GM23248 (cell line): ENCODE results near the gene FADS6. TPM values are rescaled to one million over a fixed set of nuclear protein-coding genes. Genes with fewer than 3 reads are reported as not detected.

Experiments
- DNase-seq: peaks from one replicate; pipeline ENCODE4 v3.0.0-alpha.2; 2015
- H2AFZ ChIP-seq: fragments of 200-600 bp; sonication (generic); 2 replicates; pipeline ENCODE4 v1.6.1; 2016; ENCODE audit warnings: antibody characterized with exemption
- H3F3A ChIP-seq: fragments of 200-600 bp; sonication (generic); 2 replicates; pipeline ENCODE4 v1.6.1; 2016; ENCODE audit warnings: mild to moderate bottlenecking, antibody characterized with exemption, mixed run types; ENCODE audit not compliant: insufficient read depth
- H3K27ac ChIP-seq: fragments of 200-600 bp; sonication (generic); 2 replicates; pipeline ENCODE4 v1.5.1; 2016; ENCODE audit warnings: mild to moderate bottlenecking
- H3K27me3 ChIP-seq: fragments of 200-600 bp; sonication (generic); replicated peaks from 2 replicates; pipeline ENCODE4 v1.6.1; 2016; ENCODE audit warnings: mild to moderate bottlenecking; ENCODE audit not compliant: insufficient read depth
- H3K36me3 ChIP-seq: fragments of 200-600 bp; sonication (generic); 2 replicates; pipeline ENCODE4 v1.6.1; 2016; ENCODE audit warnings: low read depth, mild to moderate bottlenecking
- H3K4me1 ChIP-seq: fragments of 200-600 bp; sonication (generic); 2 replicates; pipeline ENCODE4 v1.6.1; 2016; ENCODE audit warnings: mild to moderate bottlenecking; ENCODE audit not compliant: insufficient read depth
- H3K4me2 ChIP-seq: fragments of 200-600 bp; sonication (generic); one replicate; pipeline ENCODE4 v1.6.1; 2016; ENCODE audit warnings: mild to moderate bottlenecking; ENCODE audit not compliant: unreplicated experiment
- H3K4me3 ChIP-seq: fragments of 200-600 bp; sonication (generic); 2 replicates; pipeline ENCODE4 v1.5.1; 2016; ENCODE audit warnings: mild to moderate bottlenecking
- H3K79me2 ChIP-seq: fragments of 200-600 bp; sonication (generic); 2 replicates; pipeline ENCODE4 v1.6.1; 2016; ENCODE audit warnings: mild to moderate bottlenecking; ENCODE audit not compliant: insufficient read depth
- H3K9ac ChIP-seq: fragments of 200-600 bp; sonication (generic); 2 replicates; pipeline ENCODE4 v1.6.1; 2016; ENCODE audit warnings: mild to moderate bottlenecking
- H3K9me2 ChIP-seq: fragments of 200-600 bp; sonication (generic); 2 replicates; pipeline ENCODE4 v1.6.1; 2016; ENCODE audit warnings: mixed run types, mild to moderate bottlenecking, moderate library complexity; ENCODE audit not compliant: insufficient read depth
- H3K9me3 ChIP-seq: fragments of 200-600 bp; sonication (generic); one replicate; pipeline ENCODE4 v1.6.1; 2017; ENCODE audit warnings: low read depth
- H4K20me1 ChIP-seq: fragments of 200-600 bp; sonication (generic); 2 replicates; pipeline ENCODE4 v1.6.0; 2016; ENCODE audit not compliant: insufficient read depth
- EZH2 ChIP-seq: fragments of 200-600 bp; sonication (generic); IDR thresholded peaks from 2 replicates; pipeline ENCODE4 v1.6.1; 2018; ENCODE audit warnings: antibody characterized with exemption, mild to moderate bottlenecking; ENCODE audit not compliant: insufficient read depth, poor library complexity, severe bottlenecking
- EZH2phosphoT487 ChIP-seq: fragments of 200-600 bp; sonication (generic); IDR thresholded peaks from 2 replicates; pipeline ENCODE4 v1.6.1; 2018; ENCODE audit warnings: antibody characterized with exemption, moderate library complexity, mild to moderate bottlenecking, low read depth; ENCODE audit not compliant: insufficient read depth
- WGBS, 2 experiments: methylation state at CpG; one replicate each; pipeline ENCODE4 v1.1.6; 2015 to 2017; ENCODE audit warnings: low lambda C conversion rate in 2 of 2, low coverage in 1 of 2; ENCODE audit errors: missing lambda C conversion rate in 2 of 2; 5-methylcytosine and 5-hydroxymethylcytosine counted together
- in situ Hi-C: fragments of 300-500 bp; cut with MboI; formaldehyde crosslinking; loops from 2 replicates; pipeline ENCODE4 v1.15.0; 2020
- polyA plus RNA-seq: library from polyadenylated mRNA; unstranded; fragments of >200 nt; fragmentation: Nextera tagmentation; extraction: Ambion mirVana; gene quantifications from 2 replicates; pipeline ENCODE4 v1.2.1, GENCODE V29; 2016
- total RNA-seq: library from RNA; depleted of rRNA; stranded (reverse); fragments of >200 nt; shearing (Covaris generic); gene quantifications from 2 replicates; pipeline ENCODE4 v1.2.3, GENCODE V29; 2014

FADS6 gene
- total and polyA plus RNA-seq, 2 experiments from 2014 or later = not detected

DNA sequence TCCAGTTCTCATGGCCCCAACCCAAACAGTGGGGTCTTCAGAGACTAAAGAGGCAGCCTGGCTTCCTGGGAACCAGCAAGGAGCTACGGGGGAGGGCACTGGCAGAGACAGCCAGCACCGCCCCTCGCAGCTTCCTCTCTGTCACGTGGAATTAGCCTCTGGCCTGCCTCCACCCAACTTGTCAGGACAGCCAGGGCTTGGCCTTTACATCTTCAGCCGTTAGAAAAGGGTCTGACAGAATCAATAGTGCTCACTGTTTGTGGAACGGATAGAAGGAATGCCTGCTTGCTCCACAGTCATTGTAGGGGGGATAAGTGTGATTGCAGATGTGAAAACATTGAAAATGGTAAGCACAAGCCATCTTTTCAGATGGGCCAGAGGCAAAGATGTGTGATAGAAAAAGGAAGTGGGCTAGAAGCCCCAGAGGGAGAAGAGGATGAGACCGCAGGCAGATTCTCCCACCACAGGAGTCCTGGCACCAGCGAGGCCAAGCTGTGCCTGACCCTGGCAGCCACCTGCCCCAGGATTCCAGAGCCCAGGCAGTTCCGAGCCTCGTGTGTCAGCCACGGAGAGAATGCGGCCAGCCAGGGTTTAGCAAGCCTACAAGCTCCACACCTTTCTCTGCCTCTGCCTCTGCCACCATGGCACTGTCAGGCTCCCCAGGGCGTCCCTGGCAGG is 52.3 kb downstream of the FADS6 start:
- 32 to 33% methylated on average over 13 of the region's 13 CpGs for WGBS, 2 experiments
- peak; percentile 70 for DNase-seq

DNA sequence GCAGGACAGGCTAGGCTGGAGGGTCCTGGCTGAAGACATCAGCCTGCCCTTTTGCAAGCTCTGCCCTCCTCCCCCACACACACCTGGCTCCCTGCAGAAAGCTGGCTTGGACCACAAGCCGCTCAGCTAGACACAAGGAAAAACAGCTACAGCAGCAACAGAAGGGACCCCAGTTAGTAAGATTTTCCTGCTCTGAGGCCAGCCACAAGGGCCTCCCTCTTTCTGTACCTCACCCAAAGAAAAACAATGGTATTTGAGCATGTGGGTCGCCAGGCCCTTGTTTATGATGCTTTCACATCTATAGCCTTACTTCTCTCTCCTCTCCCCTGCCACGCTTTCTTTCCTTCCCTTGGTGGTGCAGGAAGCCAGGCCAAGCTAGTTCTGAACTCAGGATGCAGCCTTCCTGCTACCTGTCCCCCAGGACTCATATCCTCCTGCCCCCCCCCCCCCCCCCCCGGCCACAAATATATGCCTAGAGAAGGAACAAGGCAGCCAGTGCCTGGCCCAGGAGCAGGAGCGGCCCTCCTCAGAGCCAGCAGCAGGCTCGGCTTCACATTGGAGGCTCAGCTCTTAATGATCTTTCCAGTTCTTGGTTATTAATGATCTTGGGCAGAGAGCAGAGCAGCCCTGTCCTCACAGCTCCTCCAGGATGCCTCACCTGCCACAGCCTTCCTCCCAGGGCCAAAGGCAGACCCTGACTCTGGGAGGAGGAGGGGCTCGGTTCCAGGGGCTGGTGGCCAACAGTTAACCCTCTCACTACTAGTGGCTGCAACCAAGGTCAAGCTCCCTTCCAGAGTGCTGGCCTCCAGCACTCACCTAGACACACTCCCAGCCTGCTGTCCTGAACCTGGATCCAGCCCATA is 53.2 kb downstream of the FADS6 start:
- no peak overlapping the region for H3K27ac ChIP-seq
- WGBS, 2 experiments = 39 to 66% methylated on average over 5 of the region's 7 CpGs
- no peaks in the 10 kb centered on the region for H4K20me1 ChIP-seq
- no peaks in the 10 kb centered on the region for H3K9me3 ChIP-seq
- TF ChIP-seq EZH2 = no peak
- TF ChIP-seq EZH2phosphoT487 = no peak
- H3K36me3 ChIP-seq = no peaks in the 10 kb centered on the region
- DNase-seq = no peak
- peaks cover 6% of the 10 kb centered on the region for H3K4me1 ChIP-seq
- peak overlapping the region; percentile 16 for H3K4me2 ChIP-seq
- H3K4me3 ChIP-seq = no peak overlapping the region
- no peak overlapping the region for H2AFZ ChIP-seq
- H3K9me2 ChIP-seq = no peaks in the 10 kb centered on the region
- H3K79me2 ChIP-seq = no peaks in the 10 kb centered on the region
- no peaks in the 10 kb centered on the region for H3F3A ChIP-seq
- H3K27me3 ChIP-seq = no peaks in the 10 kb centered on the region
- in situ Hi-C loops = no loop called here
- no peak overlapping the region for H3K9ac ChIP-seq

More for the DNA sequence above, 52.3 kb downstream of the FADS6 start:
- no peak overlapping the region for H2AFZ ChIP-seq
- H3K27ac ChIP-seq = no peak overlapping the region
- no peaks in the 10 kb centered on the region for H3F3A ChIP-seq
- H3K4me3 ChIP-seq = no peak overlapping the region
- peaks cover 6% of the 10 kb centered on the region for H3K4me1 ChIP-seq
- H3K9ac ChIP-seq = no peak overlapping the region
- H3K4me2 ChIP-seq = peak overlapping the region; percentile 16
- in situ Hi-C loops = no loop called here
- TF ChIP-seq EZH2phosphoT487 = no peak
- TF ChIP-seq EZH2 = no peak
- H3K9me3 ChIP-seq = no peaks in the 10 kb centered on the region
- H3K27me3 ChIP-seq = no peaks in the 10 kb centered on the region
- no peaks in the 10 kb centered on the region for H4K20me1 ChIP-seq
- H3K9me2 ChIP-seq = no peaks in the 10 kb centered on the region
- H3K79me2 ChIP-seq = no peaks in the 10 kb centered on the region
- H3K36me3 ChIP-seq = no peaks in the 10 kb centered on the region

DNA sequence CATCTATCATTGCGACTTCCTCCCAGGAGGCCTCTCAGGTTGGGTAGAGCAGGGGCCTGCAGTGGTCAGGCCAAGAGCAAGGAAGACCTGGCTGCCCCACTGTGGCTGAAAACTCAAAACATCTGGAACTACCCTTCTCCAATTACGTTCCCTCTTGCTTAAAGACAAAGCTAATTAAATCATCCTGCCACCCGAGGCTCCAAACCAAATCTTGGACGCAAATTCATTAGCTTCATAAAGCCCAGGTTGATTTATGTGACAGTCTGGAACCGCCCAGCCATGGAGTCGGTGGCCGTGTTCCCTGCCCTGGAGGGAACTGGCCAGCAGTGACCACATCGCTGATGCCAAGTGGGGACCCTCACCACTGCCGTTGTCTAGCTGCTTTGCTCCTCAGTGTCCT is 55.2 kb downstream of the FADS6 start:
- Histone ChIP-seq H3K79me2 (no peaks in the 10 kb centered on the region), H3K27me3 (no peaks in the 10 kb centered on the region), H3F3A (no peaks in the 10 kb centered on the region), H3K36me3 (no peaks in the 10 kb centered on the region), H3K4me3 (no peak overlapping the region), H2AFZ (no peak overlapping the region), H3K9me3 (no peaks in the 10 kb centered on the region), H3K4me1 (peaks cover 11% of the 10 kb centered on the region), H3K9ac (no peak overlapping the region), H3K4me2 (no peak overlapping the region), H3K9me2 (no peaks in the 10 kb centered on the region), H4K20me1 (no peaks in the 10 kb centered on the region), H3K27ac (no peak overlapping the region)
- DNase-seq = no peak
- in situ Hi-C loops = no loop called here
- WGBS, 2 experiments = 47 to 48% methylated on average over 9 of the region's 9 CpGs
- no peak for TF ChIP-seq EZH2
- no peak for TF ChIP-seq EZH2phosphoT487

DNA sequence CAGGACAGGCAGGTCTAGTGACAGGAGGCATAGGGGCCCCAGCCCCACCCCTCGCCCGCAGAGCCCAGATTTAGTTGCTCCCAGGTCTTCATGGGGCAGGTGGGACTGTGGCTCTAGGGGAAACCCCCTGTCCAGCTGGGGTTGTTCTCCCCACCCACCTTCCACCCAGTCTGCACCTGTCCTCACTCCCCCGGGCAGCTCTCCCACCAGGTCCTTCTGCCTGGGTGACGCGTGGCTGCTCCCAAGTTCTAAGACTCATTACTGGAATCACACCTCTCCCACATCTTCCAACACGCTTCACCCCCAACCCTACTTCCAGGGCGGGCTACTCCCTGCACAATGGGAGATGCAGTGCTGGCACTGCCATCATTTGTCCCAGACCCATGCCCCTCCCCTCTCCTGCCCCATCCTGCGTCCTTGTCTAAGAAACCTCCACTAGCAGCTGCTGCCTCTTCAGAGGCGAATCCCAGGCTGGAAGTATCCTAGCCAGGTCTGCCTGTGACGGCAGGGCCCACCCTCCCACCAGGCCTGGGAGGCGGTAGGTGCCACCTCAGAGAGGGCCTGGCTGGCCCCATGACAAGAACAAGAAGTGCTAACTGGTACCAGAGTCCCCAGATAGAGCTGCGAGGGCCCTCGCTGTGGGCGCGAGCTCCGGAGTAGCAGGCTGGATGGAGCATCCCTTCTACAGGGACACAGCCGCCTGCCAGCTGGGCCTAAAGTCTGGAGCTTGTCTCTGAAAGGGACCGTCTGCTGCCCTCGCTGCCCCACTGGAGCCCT is 56.6 kb downstream of the FADS6 start:
- H3K9me2 ChIP-seq = no peaks in the 10 kb centered on the region
- 92 to 95% methylated on average over 19 of the region's 19 CpGs for WGBS, 2 experiments
- no peak overlapping the region for H3K4me2 ChIP-seq
- no peaks in the 10 kb centered on the region for H4K20me1 ChIP-seq
- DNase-seq = no peak
- no peaks in the 10 kb centered on the region for H3K36me3 ChIP-seq
- TF ChIP-seq EZH2 = no peak
- no peak for TF ChIP-seq EZH2phosphoT487
- H3K4me1 ChIP-seq = peaks cover 15% of the 10 kb centered on the region
- H3K9me3 ChIP-seq = no peaks in the 10 kb centered on the region
- no peak overlapping the region for H2AFZ ChIP-seq
- no peak overlapping the region for H3K4me3 ChIP-seq
- no peak overlapping the region for H3K9ac ChIP-seq
- in situ Hi-C loops = no loop called here
- no peak overlapping the region for H3K27ac ChIP-seq
- H3K27me3 ChIP-seq = no peaks in the 10 kb centered on the region
- no peaks in the 10 kb centered on the region for H3K79me2 ChIP-seq
- no peaks in the 10 kb centered on the region for H3F3A ChIP-seq
